ENCODE data around the gene UNC45A. TPM values are rescaled to one million over a fixed set of nuclear protein-coding genes. Genes with fewer than 3 reads are reported as not detected.

Gene UNC45A
- total and polyA plus RNA-seq, 2 of the 13 experiments (the other 11 are each of a cell fraction or from before 2014, with no cell fraction given) = 33.8 to 39.7 TPM

DNA sequence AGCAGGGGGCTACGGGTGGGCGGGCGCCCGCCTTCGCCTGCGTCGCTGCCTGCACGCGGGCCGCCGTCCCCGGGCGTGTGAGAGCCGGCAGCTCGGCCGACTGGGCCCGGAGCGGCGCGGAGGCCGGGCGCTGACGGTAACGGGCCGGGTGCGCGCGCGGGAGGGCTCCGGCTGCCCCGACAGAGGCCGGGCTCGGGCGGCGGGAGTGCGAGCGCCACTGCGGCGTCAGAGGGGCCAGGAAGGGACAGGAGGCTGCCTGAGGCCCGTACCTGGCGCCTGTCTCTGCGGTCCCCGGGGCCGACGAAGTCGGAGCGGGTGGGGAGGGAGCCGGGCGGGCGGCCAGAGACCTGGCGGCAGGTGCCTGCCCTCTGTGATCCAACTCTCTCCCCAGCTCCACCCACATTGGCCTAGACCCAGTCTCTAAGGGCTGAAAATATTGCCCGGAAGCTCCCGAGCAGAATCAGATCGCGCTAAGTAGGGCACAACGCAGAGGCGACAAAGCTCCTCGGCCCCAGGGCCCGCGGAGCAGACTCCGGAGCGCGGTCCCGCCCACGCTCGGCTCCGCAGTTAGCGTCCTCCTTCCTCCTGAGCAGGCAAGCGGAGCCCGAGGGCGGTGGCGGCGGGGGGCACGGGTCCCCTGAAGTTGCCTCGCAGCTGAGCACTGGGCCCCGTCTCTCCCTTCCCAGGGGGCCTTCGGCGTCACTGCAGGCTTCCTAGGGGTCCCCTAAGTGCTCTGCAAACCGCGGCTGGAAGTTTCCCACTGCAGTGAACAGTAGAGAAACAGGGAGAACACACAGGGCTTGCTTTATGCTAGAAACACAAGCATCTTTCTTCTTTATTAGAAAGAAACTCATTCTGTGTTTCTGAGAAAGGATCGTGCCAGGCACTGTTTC, 32.0 kb upstream of the UNC45A start, which contains the start of gene MAN2A2 (continued):
- TF ChIP-seq KDM2A (CRISPR knock-in tag; IDR thresholded peaks at IDR 0.05; ENCODE audit: borderline replicate concordance, low read depth) = peak; percentile 60
- TF ChIP-seq HNRNPUL1 (IDR thresholded peaks at IDR 0.05; ENCODE audit: low read depth, low read length) = no peak
- TF ChIP-seq ZC3H4 (CRISPR knock-in tag; IDR thresholded peaks at IDR 0.05; ENCODE audit: borderline replicate concordance) = no peak
- no peak for TF ChIP-seq ZNF605 (CRISPR knock-in tag; IDR thresholded peaks at IDR 0.05)
- TF ChIP-seq MAFF (IDR thresholded peaks at IDR 0.05; ENCODE audit: low read depth, low read length) = no peak
- no peak for TF ChIP-seq ZBTB3 (CRISPR knock-in tag; IDR thresholded peaks at IDR 0.05; ENCODE audit: borderline replicate concordance, low read depth)
- TF ChIP-seq SMYD3 (CRISPR knock-in tag; IDR thresholded peaks at IDR 0.05) = no peak
- peak; percentile 36 for TF ChIP-seq SAP130 (CRISPR knock-in tag; IDR thresholded peaks at IDR 0.05; ENCODE audit: low read depth)
- TF ChIP-seq ZFP36L1 (CRISPR knock-in tag; IDR thresholded peaks at IDR 0.05) = no peak
- peak; percentile 22; the same call in 1 of the 2 replicates for TF ChIP-seq RBFOX2 (IDR thresholded peaks at IDR 0.05; ENCODE audit: low read depth, low read length)
- no peak for TF ChIP-seq ZNF879 (CRISPR knock-in tag; IDR thresholded peaks at IDR 0.05)
- TF ChIP-seq SKI (IDR thresholded peaks at IDR 0.05; ENCODE audit: partially characterized antibody) = no peak
- no peak for TF ChIP-seq DNMT3B (CRISPR knock-in tag; conservative IDR thresholded peaks at IDR 0.05)
- TF ChIP-seq, protein P1, sequence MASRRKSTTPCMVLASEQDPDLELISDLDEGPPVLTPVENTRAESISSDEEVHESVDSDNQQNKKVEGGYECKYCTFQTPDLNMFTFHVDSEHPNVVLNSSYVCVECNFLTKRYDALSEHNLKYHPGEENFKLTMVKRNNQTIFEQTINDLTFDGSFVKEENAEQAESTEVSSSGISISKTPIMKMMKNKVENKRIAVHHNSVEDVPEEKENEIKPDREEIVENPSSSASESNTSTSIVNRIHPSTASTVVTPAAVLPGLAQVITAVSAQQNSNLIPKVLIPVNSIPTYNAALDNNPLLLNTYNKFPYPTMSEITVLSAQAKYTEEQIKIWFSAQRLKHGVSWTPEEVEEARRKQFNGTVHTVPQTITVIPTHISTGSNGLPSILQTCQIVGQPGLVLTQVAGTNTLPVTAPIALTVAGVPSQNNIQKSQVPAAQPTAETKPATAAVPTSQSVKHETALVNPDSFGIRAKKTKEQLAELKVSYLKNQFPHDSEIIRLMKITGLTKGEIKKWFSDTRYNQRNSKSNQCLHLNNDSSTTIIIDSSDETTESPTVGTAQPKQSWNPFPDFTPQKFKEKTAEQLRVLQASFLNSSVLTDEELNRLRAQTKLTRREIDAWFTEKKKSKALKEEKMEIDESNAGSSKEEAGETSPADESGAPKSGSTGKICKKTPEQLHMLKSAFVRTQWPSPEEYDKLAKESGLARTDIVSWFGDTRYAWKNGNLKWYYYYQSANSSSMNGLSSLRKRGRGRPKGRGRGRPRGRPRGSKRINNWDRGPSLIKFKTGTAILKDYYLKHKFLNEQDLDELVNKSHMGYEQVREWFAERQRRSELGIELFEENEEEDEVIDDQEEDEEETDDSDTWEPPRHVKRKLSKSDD (CRISPR knock-in tag; IDR thresholded peaks at IDR 0.05; ENCODE audit: low read depth) = no peak
- no peak for TF ChIP-seq ZNF138 (CRISPR knock-in tag; IDR thresholded peaks at IDR 0.05; ENCODE audit: low read depth)
- no peak for TF ChIP-seq SRSF4 (IDR thresholded peaks at IDR 0.05; ENCODE audit: low read depth, low read length, poor library complexity, severe bottlenecking)
- TF ChIP-seq, protein P2, sequence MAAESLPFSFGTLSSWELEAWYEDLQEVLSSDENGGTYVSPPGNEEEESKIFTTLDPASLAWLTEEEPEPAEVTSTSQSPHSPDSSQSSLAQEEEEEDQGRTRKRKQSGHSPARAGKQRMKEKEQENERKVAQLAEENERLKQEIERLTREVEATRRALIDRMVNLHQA (CRISPR knock-in tag; IDR thresholded peaks at IDR 0.05) = no peak
- no peak for TF ChIP-seq SRSF1 (optimal IDR thresholded peaks at IDR 0.05; ENCODE audit: low read depth, low read length)
- TF ChIP-seq, protein P3, sequence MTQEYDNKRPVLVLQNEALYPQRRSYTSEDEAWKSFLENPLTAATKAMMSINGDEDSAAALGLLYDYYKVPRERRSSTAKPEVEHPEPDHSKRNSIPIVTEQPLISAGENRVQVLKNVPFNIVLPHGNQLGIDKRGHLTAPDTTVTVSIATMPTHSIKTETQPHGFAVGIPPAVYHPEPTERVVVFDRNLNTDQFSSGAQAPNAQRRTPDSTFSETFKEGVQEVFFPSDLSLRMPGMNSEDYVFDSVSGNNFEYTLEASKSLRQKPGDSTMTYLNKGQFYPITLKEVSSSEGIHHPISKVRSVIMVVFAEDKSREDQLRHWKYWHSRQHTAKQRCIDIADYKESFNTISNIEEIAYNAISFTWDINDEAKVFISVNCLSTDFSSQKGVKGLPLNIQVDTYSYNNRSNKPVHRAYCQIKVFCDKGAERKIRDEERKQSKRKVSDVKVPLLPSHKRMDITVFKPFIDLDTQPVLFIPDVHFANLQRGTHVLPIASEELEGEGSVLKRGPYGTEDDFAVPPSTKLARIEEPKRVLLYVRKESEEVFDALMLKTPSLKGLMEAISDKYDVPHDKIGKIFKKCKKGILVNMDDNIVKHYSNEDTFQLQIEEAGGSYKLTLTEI (CRISPR knock-in tag; conservative IDR thresholded peaks at IDR 0.05) = no peak
- TF ChIP-seq ZSCAN29 (CRISPR knock-in tag; conservative IDR thresholded peaks at IDR 0.05) = no peak
- no peak for TF ChIP-seq KAT7 (CRISPR knock-in tag; IDR thresholded peaks at IDR 0.05; ENCODE audit: borderline replicate concordance)
- TF ChIP-seq ZNF430 (CRISPR knock-in tag; IDR thresholded peaks at IDR 0.05) = 0 out of 2 replicates have a peak, but pooled peaks have one; percentile 36
- no peak for TF ChIP-seq ZNF709 (CRISPR knock-in tag; IDR thresholded peaks at IDR 0.05)
- TF ChIP-seq FOXK2 (IDR thresholded peaks at IDR 0.05) = no peak

Data from HepG2 (cell line).